Panc1 (cell line): ENCODE results near the gene COX6A1. TPM values are rescaled to one million over a fixed set of nuclear protein-coding genes. Genes with fewer than 3 reads are reported as not detected.
A peak's percentile ranks its signal among the peaks of the same experiment; 100 is the strongest.

Source experiments
- ATAC-seq: fragments of 200-7000 bp; cut with Tn5 transposase; 2 replicates; pipeline ENCODE4 v1.9.1; 2020; ENCODE audit warnings: mild to moderate bottlenecking, moderate library complexity
- BruUV-seq: library from RNA; stranded (reverse); fragments of 400-500 nt; replicated peaks from 2 replicates; lab custom pipeline; 2021; lab: Mats Ljungman, UMichigan
- CTCF ChIA-PET: fragments of 300-600 bp; sonication (Branson Sonifier 250); formaldehyde crosslinking; loops from one replicate; lab custom pipeline; 2022; ENCODE audit warnings: antibody characterized with exemption; lab: Charles Lee
- POLR2A ChIA-PET: fragments of 300-600 bp; sonication (Branson Sonifier 250); formaldehyde crosslinking; loops from one replicate; lab custom pipeline; 2022; ENCODE audit warnings: antibody characterized with exemption; lab: Charles Lee
- DNase-seq: peaks from one replicate; pipeline ENCODE4 v3.0.0-alpha.2; 2010; ENCODE audit warnings: low read depth, low spot score
- H3K27ac ChIP-seq: 2 replicates; pipeline ENCODE4 v1.5.1; 2011; ENCODE audit warnings: mild to moderate bottlenecking, low read length, inconsistent platforms
- H3K27me3 ChIP-seq: fragments of 200-500 bp; sonication (Bioruptor generic); 2 replicates; pipeline ENCODE4 v1.6.0; 2014; ENCODE audit warnings: low read length, inconsistent platforms; ENCODE audit not compliant: control insufficient read depth, insufficient read depth
- H3K36me3 ChIP-seq: fragments of 200-500 bp; sonication (Bioruptor generic); 2 replicates; pipeline ENCODE4 v1.5.1; 2014; ENCODE audit warnings: inconsistent platforms, mild to moderate bottlenecking, low read length, moderate library complexity; ENCODE audit not compliant: control insufficient read depth, insufficient read depth
- H3K4me1 ChIP-seq: 2 replicates; pipeline ENCODE4 v1.5.1; 2011; ENCODE audit warnings: inconsistent platforms, mild to moderate bottlenecking, low read length, moderate library complexity; ENCODE audit not compliant: control insufficient read depth, insufficient read depth
- H3K4me3 ChIP-seq, 2 experiments: 2 replicates each; pipeline ENCODE4 v1.5.1; 2011 to 2012; ENCODE audit warnings: low read depth in 2 of 2, low read length in 2 of 2, mild to moderate bottlenecking in 2 of 2, inconsistent platforms in 1 of 2, moderate library complexity in 1 of 2
- H3K9me3 ChIP-seq: fragments of 200-500 bp; sonication (Bioruptor generic); 2 replicates; pipeline ENCODE4 v1.5.1; 2014; ENCODE audit warnings: low read depth, mild to moderate bottlenecking, inconsistent platforms, low read length, moderate library complexity; ENCODE audit not compliant: control insufficient read depth, insufficient read depth
- POLR2AphosphoS5 ChIP-seq: IDR thresholded peaks from 2 replicates; pipeline ENCODE4 v1.6.1; 2012; ENCODE audit warnings: mild to moderate bottlenecking, low read depth, low read length, moderate library complexity
- SIN3A ChIP-seq: IDR thresholded peaks from 2 replicates; pipeline ENCODE4 v1.6.1; 2012; ENCODE audit warnings: low read depth, mild to moderate bottlenecking, low read length, moderate library complexity, borderline replicate concordance; ENCODE audit not compliant: insufficient read depth
- TCF7L2 ChIP-seq: IDR thresholded peaks from 2 replicates; pipeline ENCODE4 v1.6.1; 2011; ENCODE audit warnings: mild to moderate bottlenecking, low read depth, low read length, inconsistent platforms
- in situ Hi-C: cut with HindIII; loops from 2 replicates; pipeline ENCODE4 v1.10.0; 2016; ENCODE audit warnings: low sequenced_read_pairs, low pct_unique_long_range_greater_than_20kb
- intact Hi-C: fragments of 100-400 bp; cut with micrococcal nuclease; formaldehyde crosslinking; loops from one replicate; pipeline ENCODE4 v1.10.0; 2022; ENCODE audit not compliant: unreplicated experiment
- total RNA-seq: library from RNA; stranded (reverse); gene quantifications from one replicate; pipeline ENCODE4 v1.2.1, GENCODE V29; 2021; ENCODE audit not compliant: unreplicated experiment
- TF ChIP-seq, protein P1 (sequence below): fragments of 450-650 bp; IDR thresholded peaks from 2 replicates; pipeline ENCODE4 v1.5.1; 2017; ENCODE audit warnings: mild to moderate bottlenecking
- TF ChIP-seq, protein P2 (sequence below), 2 experiments: IDR thresholded peaks; 2 replicates each; pipeline ENCODE4 v1.6.1; 2011 to 2012; ENCODE audit warnings: low read depth in 2 of 2, control low read depth in 1 of 2, low read length in 1 of 2, mild to moderate bottlenecking in 1 of 2, moderate library complexity in 1 of 2; ENCODE audit not compliant: insufficient read depth in 1 of 2

COX6A1 gene
- total RNA-seq, 1 experiment from 2014 or later = 557 TPM

DNA sequence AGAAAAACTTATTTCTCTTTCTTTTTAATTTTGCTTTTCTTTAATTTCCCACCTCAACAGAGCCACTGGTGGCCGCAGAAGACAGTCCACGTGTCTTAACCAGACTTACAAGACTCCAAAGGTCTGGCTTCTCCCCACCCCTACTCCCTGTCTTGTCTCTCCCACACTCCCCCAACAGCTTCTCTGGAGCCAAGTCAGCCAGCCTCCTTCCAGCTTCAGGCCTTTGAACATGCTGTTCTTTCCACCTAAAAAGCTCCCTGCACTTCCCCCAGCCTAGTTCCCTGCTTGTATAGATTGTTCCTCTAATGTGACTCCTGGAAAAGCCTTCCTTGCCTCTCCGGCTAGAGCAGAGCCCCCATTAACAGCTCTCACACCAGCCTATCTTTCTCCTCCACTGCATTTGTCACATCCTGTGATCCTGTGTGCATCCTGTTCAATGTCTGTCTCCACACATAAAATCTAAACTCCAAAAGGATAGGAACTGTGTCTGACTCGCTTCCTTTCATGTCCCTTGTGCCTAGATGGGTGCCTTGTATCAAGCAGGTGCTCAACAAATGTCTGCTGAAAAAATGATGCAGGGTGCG lies 50.2 kb downstream of the COX6A1 start:
- no peaks in the 10 kb centered on the region for H3K4me1 ChIP-seq
- H3K27me3 ChIP-seq = no peaks in the 10 kb centered on the region
- ChIA-PET CTCF (no interaction called here), POLR2A (no interaction called here)
- no TSS peak for BruUV-seq
- in situ Hi-C loops = no loop called here
- no peak for ATAC-seq
- no peak for TF ChIP-seq SIN3A
- TF ChIP-seq, protein P1, sequence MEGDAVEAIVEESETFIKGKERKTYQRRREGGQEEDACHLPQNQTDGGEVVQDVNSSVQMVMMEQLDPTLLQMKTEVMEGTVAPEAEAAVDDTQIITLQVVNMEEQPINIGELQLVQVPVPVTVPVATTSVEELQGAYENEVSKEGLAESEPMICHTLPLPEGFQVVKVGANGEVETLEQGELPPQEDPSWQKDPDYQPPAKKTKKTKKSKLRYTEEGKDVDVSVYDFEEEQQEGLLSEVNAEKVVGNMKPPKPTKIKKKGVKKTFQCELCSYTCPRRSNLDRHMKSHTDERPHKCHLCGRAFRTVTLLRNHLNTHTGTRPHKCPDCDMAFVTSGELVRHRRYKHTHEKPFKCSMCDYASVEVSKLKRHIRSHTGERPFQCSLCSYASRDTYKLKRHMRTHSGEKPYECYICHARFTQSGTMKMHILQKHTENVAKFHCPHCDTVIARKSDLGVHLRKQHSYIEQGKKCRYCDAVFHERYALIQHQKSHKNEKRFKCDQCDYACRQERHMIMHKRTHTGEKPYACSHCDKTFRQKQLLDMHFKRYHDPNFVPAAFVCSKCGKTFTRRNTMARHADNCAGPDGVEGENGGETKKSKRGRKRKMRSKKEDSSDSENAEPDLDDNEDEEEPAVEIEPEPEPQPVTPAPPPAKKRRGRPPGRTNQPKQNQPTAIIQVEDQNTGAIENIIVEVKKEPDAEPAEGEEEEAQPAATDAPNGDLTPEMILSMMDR = no peak
- TF ChIP-seq, protein P2, sequence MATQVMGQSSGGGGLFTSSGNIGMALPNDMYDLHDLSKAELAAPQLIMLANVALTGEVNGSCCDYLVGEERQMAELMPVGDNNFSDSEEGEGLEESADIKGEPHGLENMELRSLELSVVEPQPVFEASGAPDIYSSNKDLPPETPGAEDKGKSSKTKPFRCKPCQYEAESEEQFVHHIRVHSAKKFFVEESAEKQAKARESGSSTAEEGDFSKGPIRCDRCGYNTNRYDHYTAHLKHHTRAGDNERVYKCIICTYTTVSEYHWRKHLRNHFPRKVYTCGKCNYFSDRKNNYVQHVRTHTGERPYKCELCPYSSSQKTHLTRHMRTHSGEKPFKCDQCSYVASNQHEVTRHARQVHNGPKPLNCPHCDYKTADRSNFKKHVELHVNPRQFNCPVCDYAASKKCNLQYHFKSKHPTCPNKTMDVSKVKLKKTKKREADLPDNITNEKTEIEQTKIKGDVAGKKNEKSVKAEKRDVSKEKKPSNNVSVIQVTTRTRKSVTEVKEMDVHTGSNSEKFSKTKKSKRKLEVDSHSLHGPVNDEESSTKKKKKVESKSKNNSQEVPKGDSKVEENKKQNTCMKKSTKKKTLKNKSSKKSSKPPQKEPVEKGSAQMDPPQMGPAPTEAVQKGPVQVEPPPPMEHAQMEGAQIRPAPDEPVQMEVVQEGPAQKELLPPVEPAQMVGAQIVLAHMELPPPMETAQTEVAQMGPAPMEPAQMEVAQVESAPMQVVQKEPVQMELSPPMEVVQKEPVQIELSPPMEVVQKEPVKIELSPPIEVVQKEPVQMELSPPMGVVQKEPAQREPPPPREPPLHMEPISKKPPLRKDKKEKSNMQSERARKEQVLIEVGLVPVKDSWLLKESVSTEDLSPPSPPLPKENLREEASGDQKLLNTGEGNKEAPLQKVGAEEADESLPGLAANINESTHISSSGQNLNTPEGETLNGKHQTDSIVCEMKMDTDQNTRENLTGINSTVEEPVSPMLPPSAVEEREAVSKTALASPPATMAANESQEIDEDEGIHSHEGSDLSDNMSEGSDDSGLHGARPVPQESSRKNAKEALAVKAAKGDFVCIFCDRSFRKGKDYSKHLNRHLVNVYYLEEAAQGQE (IDR thresholded peaks at IDR 0.05; ENCODE audit: insufficient read depth in 1 of 2, low read depth in 2 of 2, low read length in 1 of 2) = no peak
- no peak for TF ChIP-seq TCF7L2
- TF ChIP-seq POLR2AphosphoS5 = no peak
- no peak overlapping the region for H3K4me3 ChIP-seq
- H3K36me3 ChIP-seq = 0 out of 2 replicates have a peak, but pooled peaks cover 2% of the 10 kb centered on the region
- no peaks in the 10 kb centered on the region for H3K9me3 ChIP-seq
- DNase-seq = no peak
- intact Hi-C loops = no loop called here
- H3K27ac ChIP-seq = no peak overlapping the region

DNA sequence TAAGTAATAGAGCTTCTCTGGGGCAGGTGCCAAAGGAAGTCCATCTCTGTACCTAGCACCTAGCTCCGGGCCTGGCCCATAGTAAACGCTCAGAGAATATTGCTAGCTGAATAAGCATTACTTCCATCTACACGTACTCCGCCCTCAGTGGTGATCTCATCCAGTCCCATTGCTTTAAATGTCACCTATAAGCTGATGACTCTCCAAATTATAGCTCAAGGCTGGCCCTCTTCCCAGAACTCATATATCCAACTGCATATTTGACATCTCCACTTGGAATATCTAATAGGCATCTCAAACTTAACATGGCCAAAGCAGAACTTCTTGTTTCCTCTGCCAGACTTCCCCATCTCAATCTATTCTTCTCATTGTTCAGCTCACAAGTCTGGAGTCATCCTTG lies 51.1 kb downstream of the COX6A1 start:
- POLR2A ChIA-PET = no interaction called here
- BruUV-seq = TSS peak; percentile 69
- Histone ChIP-seq H3K27me3 (no peaks in the 10 kb centered on the region), H3K4me3 (no peak overlapping the region), H3K9me3 (no peaks in the 10 kb centered on the region), H3K4me1 (no peaks in the 10 kb centered on the region), H3K36me3 (0 out of 2 replicates have a peak, but pooled peaks cover 2% of the 10 kb centered on the region), H3K27ac (no peak overlapping the region)
- DNase-seq = no peak
- CTCF ChIA-PET = no interaction called here
- intact Hi-C loops (no loop called here), in situ Hi-C loops (no loop called here)
- no peak for TF ChIP-seq SIN3A
- TF ChIP-seq TCF7L2 = no peak
- TF ChIP-seq, protein P2 (IDR thresholded peaks at IDR 0.05; ENCODE audit: insufficient read depth in 1 of 2, low read depth in 2 of 2, low read length in 1 of 2) = no peak
- TF ChIP-seq, protein P1 = no peak
- no peak for TF ChIP-seq POLR2AphosphoS5
- no peak for ATAC-seq
